NCI-H1092 treated with DMSO at 0.1 percent for 48 hours (cell line): ENCODE measurements around the gene ZNF609.
"Not testable (repeated sequence)": the region's sequence is repeated elsewhere in the genome, so short reads cannot be mapped to it uniquely, and the experiment has no call there.

Experiments used
- DNase-seq: peaks from one replicate; lab custom pipeline; 2025; lab: John Stamatoyannopoulos, UW

Gene ZNF609

DNA sequence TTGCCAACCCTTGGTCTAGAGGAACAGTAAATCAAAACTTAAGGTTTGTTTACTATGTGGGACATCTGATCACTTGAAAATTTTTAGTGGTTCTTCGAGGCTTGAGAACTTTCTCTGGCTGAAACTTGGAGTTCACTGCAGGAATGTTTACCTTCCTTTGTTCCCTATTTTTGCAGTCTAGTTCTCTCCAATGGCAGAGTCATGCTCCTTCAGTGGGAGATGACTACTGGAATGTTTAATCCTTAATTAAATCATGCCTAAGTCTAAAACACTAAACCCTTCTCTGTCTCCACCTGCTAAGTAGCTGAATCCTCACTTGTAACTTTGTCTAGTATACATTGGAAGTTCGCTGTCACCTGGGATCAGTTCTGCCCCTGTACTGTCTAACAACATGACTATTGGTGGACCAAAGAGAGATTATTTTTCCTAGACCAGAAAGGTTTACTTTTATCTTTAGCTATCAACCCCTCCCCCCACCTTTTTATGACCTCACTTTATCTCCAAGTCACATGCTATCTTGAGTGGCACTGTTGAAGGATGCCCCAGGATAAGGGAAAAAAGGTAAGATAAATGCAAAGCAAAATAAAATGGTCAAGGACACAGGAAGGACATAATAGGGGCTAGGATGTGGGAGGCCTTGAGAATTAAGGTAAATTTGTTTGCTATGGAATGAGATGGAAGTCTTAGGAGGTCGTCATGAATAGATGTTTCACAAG lies 1.2 kb upstream of the ZNF609 start:
- no peak for DNase-seq

DNA sequence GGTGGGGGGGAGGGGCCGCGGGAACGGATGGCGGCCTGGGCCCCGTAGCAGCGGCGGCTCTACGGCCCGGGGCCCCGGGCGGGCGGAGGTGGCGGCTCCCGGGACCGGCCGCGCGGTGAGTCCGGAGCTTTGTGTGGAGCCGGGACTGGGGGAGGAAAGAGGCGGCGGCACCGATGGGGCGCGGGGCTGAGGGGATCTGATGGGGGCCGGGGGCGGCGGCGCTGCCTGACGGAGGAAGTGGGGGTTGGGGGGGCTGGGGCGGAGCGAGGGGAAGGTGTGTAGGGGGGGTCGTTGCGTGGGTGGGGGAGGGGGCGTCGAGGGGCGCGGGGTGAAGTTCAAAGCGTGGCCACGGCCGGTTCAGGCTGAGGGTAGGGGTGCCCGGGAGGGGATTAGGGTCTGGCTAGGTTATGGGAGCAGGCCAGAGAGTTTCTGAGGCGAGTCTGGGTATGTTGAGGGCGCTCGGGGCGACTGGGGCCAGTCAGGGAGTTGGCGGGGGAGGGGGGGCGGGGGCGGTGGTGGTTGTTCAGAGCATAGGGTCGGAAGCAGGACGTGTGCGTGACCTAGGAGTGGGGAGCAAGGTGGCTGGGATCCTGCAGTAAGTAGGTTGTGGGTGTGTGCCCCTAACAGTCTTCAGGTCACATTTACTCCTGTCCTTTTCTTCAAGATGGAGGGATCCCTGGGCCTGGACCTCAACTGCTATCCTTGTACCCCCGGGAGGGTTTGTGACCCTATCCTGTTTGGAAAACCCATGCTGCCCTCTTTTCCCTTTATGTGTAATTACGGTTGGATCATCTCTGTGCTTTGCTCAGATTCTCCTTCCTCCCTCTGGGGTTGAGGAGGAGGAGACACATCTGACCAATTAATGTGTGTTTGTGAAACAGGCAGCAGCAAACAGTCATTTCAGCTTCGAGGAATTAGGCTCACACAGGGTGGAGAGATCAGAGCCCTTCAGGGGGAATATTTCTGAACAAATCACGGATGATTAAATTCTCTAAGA lies 644 bp downstream of the ZNF609 start:
- peak; percentile 31 for DNase-seq

DNA sequence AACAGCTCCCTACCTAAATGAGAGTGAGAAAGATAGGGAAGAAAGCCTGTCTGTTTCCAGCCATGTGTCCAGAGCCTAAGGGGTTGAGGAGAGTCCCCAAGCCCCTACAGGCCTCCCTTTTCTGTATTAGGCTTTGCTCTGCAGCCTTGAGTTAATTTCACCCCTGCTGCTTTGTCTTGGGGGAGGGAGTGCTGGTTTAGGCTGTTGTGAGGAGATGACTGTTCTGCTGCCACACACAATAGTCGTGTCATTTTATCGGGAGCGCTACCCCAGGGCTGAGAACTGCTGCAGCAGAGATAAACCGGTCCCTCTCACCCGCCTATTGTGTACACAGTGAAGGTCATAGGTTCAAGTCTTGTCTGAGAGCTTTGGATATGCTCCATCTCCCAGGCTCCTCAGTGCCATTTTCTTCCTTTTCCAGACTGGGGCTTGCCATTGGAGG lies 1.4 kb downstream of the ZNF609 start:
- DNase-seq, result peak; percentile 50

DNA sequence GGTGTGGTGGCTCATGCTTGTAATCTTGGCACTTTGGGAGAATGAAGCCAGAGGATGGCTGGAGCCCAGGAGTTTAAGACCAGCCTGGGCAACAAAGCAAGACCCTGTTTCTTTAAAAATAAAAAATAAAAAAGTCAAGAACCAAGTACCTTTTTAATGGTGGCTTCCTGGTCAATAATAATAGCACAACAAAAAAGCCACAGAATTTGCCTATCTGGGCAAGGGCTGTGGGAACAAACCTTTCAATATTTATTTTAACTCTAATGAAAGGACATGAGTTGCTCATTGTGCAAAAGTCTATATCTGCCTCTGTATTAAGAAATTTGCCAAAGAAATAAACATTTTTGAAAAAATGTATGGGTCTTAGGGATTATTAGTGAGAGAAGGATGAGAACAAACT lies 2.1 kb downstream of the ZNF609 start:
- no peak for DNase-seq

DNA sequence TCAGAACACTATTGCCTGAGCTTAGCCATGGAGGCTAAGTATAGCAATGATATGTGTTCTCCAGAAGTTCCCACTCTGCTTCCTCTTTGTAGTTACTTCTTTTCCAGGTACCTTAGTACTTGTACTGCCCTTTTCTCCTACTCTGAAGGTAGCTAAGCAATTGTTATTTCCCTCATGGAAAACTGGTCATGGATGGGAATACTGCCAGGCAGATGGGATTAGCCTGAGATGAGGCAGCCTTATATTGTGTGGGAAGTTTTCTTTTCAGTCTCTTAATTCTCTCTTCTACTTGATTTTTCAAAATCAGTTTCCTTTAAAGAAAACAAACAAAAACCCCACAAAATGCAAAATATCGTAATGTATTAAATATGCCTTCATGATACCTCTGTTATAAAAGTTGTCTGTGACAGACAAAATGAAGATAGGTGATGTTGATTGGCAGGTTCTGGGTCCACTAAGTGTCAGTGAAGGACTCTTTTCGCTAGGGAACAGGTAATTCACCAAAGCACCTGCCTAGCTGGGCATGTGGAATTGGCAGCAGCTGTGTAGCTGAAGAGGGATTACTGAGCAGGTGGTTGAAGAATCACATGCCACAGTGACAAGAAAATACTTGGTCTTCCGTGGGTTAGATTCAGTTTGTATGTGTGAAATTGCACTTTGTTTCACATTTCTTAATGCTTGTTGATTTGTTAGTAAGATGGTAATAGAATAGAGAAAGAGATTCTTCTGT lies 4.1 kb downstream of the ZNF609 start:
- DNase-seq, result peak; percentile 60

DNA sequence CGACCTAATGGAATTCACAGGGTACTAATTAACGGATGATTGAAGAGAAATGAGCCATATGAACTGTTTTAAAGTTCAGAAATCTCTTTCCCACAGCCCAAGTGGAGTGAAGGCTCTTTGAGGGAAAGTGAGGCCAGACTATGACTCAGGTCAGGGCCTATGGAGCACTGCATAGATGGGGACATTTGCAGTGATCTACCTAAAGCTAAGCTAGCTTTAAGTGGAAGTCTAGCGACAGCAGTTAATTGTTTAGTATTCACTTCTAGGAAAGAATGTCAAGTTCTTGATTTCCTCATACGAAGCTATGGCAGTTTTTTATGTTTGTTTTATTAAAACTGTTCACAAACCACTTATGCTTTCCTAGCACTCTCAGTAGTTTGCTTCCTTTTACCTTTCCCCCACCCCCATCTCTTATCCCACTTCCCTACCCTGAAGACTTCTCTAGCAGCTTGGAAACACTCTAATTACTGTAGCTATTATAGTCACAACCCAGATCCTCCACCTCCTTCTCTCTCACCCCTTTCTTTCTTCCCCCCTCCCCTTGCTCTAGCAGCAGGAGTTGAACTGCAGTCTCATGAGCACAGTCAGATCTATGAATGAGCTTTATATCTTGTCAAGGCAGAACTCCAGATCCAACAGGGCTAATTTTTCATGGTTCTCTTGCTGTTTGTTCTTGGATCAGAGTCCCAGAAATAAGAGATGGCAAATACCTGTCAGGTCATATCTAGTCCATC lies 6.2 kb downstream of the ZNF609 start:
- DNase-seq, result no peak

DNA sequence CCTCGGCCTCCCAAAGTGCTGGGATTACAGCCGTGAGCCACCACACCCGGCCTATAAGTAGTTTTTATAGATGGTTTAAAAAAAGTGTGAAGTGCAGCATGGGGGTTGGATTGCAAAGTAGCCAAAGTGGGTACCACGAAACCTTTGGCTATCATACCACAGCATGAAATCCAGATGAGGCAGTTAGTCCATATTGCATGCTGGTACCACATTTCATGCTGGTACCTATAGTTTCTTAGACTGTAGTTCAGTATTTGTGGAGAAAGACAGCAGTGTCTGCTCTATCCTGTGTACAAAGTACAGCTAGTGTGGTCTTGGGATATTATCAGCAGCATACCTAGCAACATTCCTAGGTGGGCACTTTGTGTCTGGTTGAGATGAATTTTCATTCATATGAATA lies 11.8 kb downstream of the ZNF609 start:
- DNase-seq, result no peak

DNA sequence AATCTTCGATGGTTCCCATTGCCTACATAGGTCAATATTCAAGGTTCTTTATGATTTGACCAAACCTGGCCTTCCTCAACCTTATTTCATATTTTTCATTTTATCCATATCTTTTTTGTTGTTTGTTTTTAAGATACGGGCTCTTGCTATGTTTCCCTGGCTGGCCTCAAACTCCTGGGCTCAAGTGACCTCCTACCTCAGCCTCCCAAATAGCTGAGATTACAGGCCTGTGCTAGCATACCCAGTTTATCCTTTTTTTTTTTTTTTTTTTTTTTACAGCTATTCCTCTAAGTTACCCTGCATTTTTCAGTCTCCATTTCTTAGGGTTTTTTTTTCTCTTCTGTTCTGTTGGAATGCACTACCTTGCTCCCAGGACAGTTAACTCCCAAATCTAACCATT lies 14.5 kb downstream of the ZNF609 start:
- no peak for DNase-seq

DNA sequence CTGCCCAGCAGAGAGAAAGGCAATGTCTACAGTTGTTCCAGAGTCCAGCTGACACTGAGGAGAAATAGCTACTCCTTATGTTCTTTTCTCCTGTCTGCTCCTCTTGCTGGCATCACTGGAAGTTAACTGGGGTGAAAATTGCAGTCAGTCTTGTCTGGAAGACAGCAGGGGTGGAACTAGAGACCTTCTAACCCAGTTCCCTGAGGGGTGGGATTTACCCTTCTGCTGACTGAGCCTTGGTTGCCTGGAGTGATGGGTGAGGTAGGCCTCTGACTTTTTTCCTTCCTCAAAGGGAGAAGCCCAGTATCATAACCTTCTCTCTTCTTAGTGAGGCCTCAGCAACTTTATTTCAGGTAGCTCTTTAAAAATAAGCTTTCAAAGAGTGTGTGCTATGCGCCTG lies 16.2 kb downstream of the ZNF609 start:
- no peak for DNase-seq

DNA sequence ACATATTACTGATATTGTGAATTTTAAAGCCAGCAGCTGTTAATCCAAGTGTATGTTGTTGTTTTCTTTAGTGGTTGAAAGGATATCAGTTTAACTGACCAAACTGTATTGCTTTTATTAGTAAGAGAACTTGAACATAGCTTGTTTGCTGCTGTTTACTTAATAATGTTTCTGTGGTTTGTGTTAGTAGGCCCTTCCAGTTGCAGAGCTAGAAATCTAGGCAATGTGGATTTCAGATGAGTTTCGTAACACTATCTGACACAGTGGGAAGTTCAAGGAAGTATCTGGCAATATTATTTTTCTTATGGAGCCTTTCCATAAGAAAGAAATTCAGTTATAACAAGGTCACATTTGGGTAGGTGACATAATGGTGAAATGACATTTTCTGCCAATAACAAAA lies 18.5 kb downstream of the ZNF609 start:
- no peak for DNase-seq

DNA sequence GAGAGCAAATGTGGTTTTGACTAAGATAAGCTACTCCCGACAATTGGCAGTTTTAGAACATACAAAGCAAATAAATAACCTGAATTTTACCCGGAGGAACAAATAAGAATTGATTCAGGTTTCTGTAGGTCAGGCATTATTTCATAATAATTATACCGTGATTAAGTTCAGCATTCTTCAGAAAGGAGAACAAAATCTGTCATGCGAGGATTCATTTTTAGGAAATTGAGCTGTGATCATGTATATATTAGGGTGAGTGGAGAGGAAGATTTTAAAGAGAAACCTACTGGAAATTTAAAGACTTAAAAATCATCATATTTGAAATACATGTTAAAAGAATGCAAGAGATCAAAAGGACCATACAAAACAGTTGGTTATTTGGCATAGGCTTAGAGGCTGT lies 20.5 kb downstream of the ZNF609 start:
- no peak for DNase-seq

DNA sequence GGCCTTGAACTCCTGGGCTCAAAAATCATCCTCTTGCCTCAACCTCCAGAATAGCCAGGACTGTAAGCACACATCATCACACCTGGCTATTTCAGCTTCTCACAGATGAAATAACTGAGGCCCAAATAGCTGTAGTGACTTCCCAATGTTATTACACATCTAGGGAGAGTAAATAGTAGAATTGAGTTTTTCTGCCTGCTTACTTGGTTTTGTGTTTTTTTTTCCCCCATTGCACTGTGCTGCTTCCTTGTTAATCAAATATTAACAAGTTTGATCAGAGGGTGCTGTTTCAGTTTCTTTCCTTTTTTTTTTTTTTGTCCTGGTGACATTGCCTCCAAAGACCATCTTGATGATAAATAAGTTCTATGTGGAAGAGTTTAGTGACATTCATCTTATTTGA lies 23.4 kb downstream of the ZNF609 start:
- no peak for DNase-seq

DNA sequence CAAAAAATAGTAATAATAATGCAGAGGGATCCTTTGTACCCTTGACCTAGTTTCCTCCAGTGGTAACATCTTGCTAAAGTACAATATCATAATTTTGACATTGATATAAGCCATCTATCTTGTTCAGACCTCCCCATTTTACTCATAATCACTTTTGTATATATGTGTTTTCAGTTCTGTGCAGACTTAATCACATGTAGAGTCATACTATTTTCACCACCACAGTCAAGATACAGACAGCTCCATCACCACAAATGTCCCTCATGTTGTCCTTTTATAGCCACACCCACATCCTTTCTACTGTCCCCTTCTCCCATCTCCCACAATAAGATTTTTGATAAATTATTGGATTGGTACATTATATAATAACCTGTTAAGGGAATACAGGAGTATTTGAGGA lies 25.4 kb downstream of the ZNF609 start:
- DNase-seq, result no peak

DNA sequence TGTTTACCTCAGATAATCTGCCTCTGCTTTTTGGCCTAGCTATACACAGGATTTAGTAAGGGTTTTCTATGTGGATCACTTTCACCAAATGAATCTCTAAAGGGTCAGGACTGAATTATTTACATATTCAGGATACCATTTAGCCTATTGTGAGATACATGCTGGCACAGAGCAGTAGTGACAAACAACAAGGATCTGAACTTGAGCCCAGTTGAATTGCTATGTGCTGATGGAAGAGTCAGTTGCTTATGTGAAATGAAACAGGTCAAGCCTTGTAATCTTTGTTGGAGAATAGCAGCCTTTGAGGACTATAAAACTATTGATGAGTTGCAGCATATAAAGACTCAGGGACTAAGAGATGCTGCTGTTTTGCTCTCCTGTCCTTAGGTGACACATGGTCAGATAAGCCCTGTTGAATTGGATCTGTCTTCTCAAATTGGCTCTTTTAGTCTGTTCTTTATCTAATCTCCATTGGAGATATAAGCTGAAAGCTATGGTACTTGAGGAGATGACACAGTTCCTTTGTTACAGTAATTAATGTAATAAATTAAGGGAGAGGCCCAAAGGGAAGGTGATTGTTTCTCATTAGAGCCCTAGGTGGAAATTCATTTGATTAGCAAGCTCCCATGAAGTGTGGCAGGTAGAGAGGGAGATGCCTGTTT lies 30.4 kb downstream of the ZNF609 start:
- DNase-seq, result no peak

DNA sequence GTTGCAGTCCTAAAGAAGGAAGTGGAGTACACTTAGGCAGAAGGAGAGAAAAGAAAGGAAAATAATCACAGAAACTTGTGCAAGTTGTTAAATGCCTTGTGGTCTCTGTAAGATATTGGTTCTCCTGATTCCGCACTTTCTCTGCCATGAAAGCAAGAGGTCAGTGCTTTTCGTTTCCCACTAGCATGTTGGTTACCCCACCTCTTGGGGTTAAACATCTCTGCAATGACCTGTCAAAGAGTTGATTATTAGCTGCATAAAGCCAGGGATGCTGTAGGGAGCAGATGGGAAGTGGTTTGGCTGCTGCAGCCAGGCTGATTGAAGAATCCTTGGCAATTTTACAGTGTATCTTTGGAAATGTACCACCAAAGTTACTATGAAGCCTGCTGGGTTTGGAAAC lies 33.3 kb downstream of the ZNF609 start:
- no peak for DNase-seq

DNA sequence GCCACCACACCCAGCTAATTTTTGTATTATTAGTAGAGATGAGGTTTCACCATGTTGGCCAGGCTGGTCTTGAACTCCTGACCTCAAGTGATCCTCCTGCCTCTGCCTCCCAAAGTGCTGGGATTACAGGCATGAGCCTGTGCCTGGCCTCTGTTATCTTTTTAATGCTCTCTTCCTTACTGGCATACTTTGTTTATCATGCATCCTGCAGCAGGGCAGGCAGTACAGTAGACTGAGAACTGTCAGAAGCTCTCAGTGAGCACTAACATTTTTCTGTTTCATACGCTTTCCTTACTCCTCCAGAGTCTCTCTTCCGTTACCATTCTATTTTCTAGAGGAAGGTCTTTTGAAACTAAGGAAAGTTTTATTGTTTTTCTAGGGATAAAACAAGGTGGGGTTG lies 35.6 kb downstream of the ZNF609 start:
- not testable (repeated sequence) for DNase-seq

DNA sequence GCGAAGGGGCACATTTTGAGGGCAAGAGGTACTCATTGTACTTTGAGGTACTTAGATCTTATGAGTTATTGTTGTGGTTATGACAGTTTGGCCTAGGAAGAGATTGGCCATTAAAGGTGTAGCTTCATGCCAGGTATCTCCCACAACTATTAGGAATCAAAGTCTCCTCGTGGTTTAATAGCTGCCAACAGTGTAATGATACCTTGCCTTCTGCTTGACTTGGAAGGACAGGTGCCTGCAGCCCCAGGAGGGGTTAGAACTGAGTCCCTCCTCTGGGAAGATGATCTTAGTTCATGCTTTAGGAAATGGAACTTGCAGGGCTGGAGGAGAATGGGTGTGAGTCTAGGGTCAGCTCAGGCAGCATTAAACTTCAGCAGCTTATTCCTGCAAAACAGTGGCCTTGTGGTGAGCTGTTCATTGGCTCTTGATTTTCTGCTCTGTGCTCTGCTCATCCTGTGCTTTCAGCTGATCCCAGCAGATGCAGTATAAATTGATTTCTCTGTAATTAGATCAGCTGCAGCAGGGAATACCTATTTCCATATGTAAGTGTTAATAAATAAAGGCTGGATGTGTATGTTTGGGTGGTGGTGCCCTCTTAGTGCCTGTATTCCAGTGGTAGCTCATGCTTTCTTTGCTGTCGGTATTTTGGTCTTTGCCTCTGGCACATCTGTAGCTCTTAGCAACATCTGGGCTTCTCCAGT lies 40.5 kb downstream of the ZNF609 start:
- no peak for DNase-seq

DNA sequence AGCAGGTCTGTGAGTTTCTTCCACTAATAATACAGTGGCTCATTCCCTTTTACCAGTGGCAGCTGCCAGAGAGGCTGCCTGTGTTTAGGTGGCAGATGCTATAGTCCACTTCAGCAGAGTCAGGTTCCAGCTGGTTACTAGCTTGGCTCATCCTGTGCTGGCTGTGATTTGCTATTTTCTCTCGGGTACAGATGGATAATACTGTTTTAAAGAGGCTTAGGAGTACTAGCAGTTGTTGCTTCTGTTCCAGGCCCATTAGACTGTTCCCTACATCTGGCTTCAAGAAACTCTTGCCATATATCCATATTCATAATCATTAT lies 41.0 kb downstream of the ZNF609 start:
- DNase-seq, result peak; percentile 4

DNA sequence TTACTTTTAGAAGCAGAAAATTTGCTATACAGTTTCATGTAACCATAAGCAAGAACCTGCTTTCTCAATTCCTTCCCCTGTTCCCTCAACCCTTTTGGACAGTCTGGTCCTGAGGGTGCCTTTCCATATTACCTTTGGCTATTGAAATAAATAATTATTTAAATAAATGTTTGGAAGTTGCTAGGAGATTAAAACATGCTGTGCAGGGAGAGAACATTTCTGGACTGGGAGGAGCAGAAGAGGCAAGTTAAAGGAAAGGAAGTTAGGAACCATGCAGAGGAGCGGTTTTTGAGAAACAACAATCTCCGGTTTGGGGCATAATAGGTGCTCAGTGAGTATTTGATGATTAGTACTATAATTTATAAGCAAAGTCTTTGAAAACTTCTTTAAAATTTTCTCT lies 41.8 kb downstream of the ZNF609 start:
- no peak for DNase-seq

DNA sequence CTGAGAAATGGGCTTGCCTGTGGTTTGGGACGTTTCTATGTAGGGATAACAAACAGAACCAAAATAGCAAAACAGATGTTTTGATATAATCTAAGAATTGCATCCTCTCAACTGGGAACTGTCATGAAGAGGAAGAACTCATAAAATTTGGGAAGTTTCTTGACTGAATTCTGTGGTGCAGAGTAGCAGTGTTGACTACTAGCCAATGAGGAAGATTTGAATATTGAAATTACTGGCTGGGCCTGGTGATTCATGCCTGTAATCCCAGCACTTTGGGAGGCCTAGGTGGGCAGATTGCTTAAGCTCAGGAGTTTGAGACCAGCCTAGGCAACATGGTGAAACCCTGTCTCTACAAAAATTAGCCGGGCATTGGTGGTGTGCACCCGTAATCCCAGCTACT lies 42.2 kb downstream of the ZNF609 start:
- DNase-seq, result no peak

DNA sequence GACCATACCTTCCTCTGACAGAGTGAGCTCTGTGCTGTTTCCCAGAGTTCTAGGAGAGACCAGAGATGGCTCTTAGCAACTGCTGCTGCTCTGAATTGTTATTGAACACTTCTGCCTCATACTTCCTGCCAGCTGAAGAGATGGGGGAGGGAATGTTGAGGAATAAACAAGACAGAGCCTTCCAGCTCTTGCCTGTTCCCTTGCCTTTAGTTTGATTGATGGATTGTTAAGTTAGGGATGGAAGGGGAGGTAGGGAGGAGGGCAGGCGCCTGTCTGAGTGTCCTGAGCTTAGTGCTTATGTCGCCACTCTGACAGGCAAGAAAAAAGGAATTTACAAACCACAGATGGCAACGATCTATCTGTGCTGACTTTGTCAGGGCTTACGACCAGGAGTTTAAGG lies 42.8 kb downstream of the ZNF609 start:
- no peak for DNase-seq
